Pancreas (tissue), 10 donors: ENCODE data around the gene TCF4. TPM values are rescaled to one million over a fixed set of nuclear protein-coding genes. Genes with fewer than 3 reads are reported as not detected.
A peak's percentile ranks its signal among the peaks of the same experiment; 100 is the strongest.

Experiments used
- ATAC-seq, 4 donors: fragments of 200-7000 bp; cut with Tn5 transposase; one replicate each; pipeline versions ENCODE4 v1.8.0 to v1.9.1; 2020; ENCODE audit warnings: mild to moderate bottlenecking in 4 of 4, moderate library complexity in 4 of 4
- DNase-seq, 6 donors: peaks; one replicate each; pipeline ENCODE4 v3.0.0-alpha.2; 2020
- FAIRE-seq: peaks from 2 replicates; lab custom pipeline; 2012; peaks lifted over from hg19 to GRCh38; lab: Jason Lieb, UNC
- H3K27ac ChIP-seq, 4 donors: fragments of 200-600 bp; sonication (generic); 1 replicate in 3 of 4; 2 replicates in 1 of 4; pipeline versions ENCODE4 v1.5.0 to v1.8.0; 2020
- H3K27me3 ChIP-seq, 4 donors: fragments of 200-600 bp; one replicate each; pipeline ENCODE4 v1.8.0; 2021
- H3K36me3 ChIP-seq, 3 donors: fragments of 200-600 bp; sonication (generic) in 1 of 3; one replicate each; pipeline versions ENCODE4 v1.5.0 to v1.8.0; 2020 to 2021
- H3K4me1 ChIP-seq, 3 donors: fragments of 200-600 bp; one replicate each; pipeline ENCODE4 v1.8.0; 2021
- H3K4me3 ChIP-seq, 4 donors: fragments of 200-600 bp; sonication (generic) in 2 of 4; one replicate each; pipeline versions ENCODE4 v1.5.0 to v1.8.0; 2020 to 2021
- H3K9me3 ChIP-seq, 4 donors: fragments of 200-600 bp; one replicate each; pipeline ENCODE4 v1.8.0; 2021
- CTCF ChIP-seq, 4 donors: fragments of 200-600 bp; sonication (generic) in 3 of 4; IDR thresholded peaks; one replicate each; pipeline versions ENCODE4 v1.5.0 to v1.8.0; 2021; ENCODE audit warnings: antibody characterized with exemption in 4 of 4
- WGBS, 2 donors: extraction: QIAGEN DNeasy Blood & Tissue Kit; methylation state at CpG; one replicate each; pipeline ENCODE4 v1.1.7; 2013; 5-methylcytosine and 5-hydroxymethylcytosine counted together
- intact Hi-C, 3 donors: fragments of 100-400 bp; cut with DNase I; formaldehyde crosslinking; loops; one replicate each; pipeline versions ENCODE4 v1.11.1 to v1.14.2; 2022
- polyA plus RNA-seq, 2 donors: library from polyadenylated mRNA; stranded (reverse); fragments of 200-250 nt; gene quantifications; one replicate each; pipeline ENCODE4 v1.2.3, GENCODE V29; 2013
- total RNA-seq, 6 donors: library from RNA; stranded (reverse); fragmentation: NEBNext Ultra II Directional in 4 of 6; extraction: Animal tissue kit (Norgen Biotek cat#: 25700) in 4 of 6; gene quantifications; one replicate each; pipeline versions ENCODE4 v1.2.1 to v1.2.4, GENCODE V29; 2021 to 2023
- donor health status: healthy with polysubstance abuse.
- donor health status: DM: no; HTN: no; CAD: no; lungs with moderate emphysema.
- donor health status: DM: no; HTN: no; CAD: no.
- donor health status: control.
- donor health status: control.
- donor health status: Bipolar disorder and iron deficiency.
- donor health status: DM: yes; HTN: yes; CAD: no.
- donor health status: DM: no; HTN: no; CAD: no.
- donor health status: DM: no; HTN: no; CAD: no.
- donor health status: DM: yes; HTN: yes; CAD: no.

The TCF4 gene
- total and polyA plus RNA-seq, 8 donors, result 4.4 to 27.9 (median 10.5) TPM

DNA sequence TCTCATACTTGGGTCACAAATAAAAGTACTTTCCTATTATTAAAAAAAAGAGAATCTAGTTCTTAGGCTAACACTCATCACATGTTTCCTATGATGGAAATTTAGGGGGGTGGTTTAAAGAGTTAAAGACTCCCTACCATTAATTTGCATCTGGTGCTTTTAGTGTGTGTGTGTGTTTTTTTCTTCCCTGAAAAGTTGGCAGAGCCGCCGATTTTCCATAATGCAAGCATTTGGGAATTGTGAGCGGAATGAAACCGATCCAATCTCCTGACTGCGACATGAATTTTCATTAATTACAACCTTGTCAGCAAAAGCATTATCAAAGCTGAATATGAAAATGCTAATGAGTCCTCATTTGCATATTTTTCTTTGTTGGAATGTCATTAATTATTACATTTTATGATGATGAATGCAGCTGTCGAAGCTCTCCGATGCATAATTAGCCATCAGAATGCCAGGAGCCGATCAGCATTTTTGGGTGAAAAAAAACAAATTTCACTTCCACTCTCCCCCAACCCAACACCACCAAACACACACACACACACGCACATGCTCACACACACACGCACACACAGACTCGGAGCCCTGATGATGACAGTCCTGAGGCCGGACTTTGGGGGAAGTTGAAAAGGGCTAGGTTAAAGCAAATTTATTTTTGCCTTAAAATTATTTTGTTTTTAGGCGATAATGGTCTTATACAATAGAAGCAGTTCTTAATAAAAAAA is 165.4 kb downstream of the TCF4 start:
- intact Hi-C loops, result loop anchor here in 1 of 3 donors (10.0 kb wide), 1 partner anchor 1152 kb away; no protein-coding TSS in a partner anchor
- Histone ChIP-seq H3K4me3 (no peak overlapping the region), H3K27ac (peak overlapping the region in 2 of 4 donors; percentile 4 to 59), H3K27me3 (no peaks in the 10 kb centered on the region), H3K4me1 (peaks cover 0 to 7% (median 0%) of the 10 kb centered on the region in 3 donors), H3K9me3 (no peaks in the 10 kb centered on the region), H3K36me3 (no peaks in the 10 kb centered on the region)
- TF ChIP-seq CTCF (IDR thresholded peaks at IDR 0.05), result no peak
- 78 to 80% methylated on average over 13 of the region's 13 CpGs for WGBS, 2 donors
- FAIRE-seq, result no peak
- ATAC-seq, result peak in 3 of 4 donors; percentile 35 to 69 (median 42)
- DNase-seq, result peak in 1 of 6 donors; percentile 11

DNA sequence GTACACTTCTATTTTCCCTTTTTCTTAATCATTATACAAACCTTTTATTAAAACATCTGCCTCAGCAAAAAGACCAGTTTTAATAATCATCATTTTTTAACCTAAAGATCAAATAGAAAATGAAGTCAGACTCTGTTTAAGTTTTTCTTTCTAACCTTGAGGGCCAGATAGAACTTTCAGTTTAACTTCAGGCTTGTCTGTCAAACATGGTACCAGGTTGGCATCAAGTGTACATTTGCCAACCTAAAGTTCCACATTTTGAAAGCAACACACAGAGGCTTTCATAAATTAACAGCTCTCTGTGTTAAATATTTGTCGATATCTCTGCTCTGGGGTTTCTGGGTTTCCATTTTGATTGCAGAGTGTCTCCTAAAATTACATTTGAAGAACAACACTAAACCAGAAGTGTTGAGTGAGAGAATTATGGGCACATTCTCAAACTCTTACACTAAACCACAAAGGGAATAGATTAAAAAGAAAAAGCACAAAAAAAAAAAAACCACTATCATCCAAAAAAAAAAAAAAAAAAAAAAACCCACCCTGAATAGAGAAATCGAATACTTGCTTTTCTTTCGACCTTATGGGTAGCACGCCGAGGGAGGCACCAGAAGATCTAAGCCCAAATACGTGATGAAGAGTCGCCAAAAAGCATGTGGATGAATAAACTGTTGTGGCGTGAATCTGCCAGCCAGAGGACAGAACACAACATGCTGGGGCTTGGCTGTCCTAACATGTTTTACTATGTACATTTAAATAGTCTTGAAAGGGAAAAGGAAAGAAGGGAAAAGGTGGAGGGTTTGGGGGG is 166.2 kb downstream of the TCF4 start:
- peak in 1 of 4 donors; percentile 29 for ATAC-seq
- intact Hi-C loops, result loop anchor here in 1 of 3 donors (10.0 kb wide), 1 partner anchor 1153 kb away; no protein-coding TSS in a partner anchor
- peaks cover 0 to 7% (median 0%) of the 10 kb centered on the region in 3 donors for H3K4me1 ChIP-seq
- 74 to 85% methylated on average over 8 of the region's 8 CpGs for WGBS, 2 donors
- H3K36me3 ChIP-seq, result no peaks in the 10 kb centered on the region
- no peak for TF ChIP-seq CTCF (IDR thresholded peaks at IDR 0.05)
- FAIRE-seq, result no peak
- no peaks in the 10 kb centered on the region for H3K9me3 ChIP-seq
- no peak for DNase-seq
- H3K27ac ChIP-seq, result peak overlapping the region in 2 of 4 donors; percentile 4 to 59
- H3K4me3 ChIP-seq, result no peak overlapping the region
- H3K27me3 ChIP-seq, result no peaks in the 10 kb centered on the region

GRCh38 chr18:55421308-55421614 is 166.7 kb downstream of the TCF4 start:
- no peak overlapping the region for H3K4me3 ChIP-seq
- H3K27me3 ChIP-seq, result no peaks in the 10 kb centered on the region
- no peak for TF ChIP-seq CTCF (IDR thresholded peaks at IDR 0.05)
- H3K27ac ChIP-seq, result peak overlapping the region in 2 of 4 donors; percentile 23 to 59
- DNase-seq, result no peak
- FAIRE-seq, result no peak
- no peak for ATAC-seq
- 71 to 74% methylated on average over 4 of the region's 4 CpGs for WGBS, 2 donors
- H3K4me1 ChIP-seq, result peaks cover 0 to 7% (median 0%) of the 10 kb centered on the region in 3 donors
- H3K9me3 ChIP-seq, result no peaks in the 10 kb centered on the region
- intact Hi-C loops, result loop anchor here in 1 of 3 donors (10.0 kb wide), 1 partner anchor 1154 kb away; no protein-coding TSS in a partner anchor
- H3K36me3 ChIP-seq, result no peaks in the 10 kb centered on the region

DNA sequence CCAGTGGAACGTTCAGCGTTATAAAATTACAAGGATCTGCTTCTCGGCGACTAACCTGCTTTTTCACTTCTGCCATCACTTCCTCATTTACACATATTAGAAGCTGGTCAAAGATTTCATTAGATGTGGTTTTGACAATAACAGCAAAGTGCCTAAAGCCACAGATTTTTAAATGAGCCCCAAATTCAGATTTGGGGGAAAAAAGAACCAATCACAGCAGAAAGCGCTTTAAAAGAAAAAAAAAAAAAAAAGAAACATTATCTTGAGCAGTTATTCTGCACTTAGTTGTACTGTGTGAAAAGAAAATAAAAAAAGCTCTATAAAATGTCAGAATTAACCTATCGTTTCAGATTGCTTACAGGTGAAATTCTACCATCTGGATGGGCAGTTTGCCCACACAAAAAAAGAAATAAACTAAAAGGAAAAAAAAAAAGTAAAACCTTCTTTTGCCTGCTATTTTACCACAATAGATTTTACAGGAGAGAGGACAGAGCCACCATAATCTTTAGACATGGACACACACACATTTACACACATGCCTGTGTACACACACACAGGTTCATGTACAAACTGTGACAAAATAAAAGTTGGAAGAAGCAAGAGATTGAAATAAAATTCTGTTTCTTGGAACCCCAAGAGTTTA is 167.2 kb downstream of the TCF4 start:
- Histone ChIP-seq H3K27ac (peak overlapping the region in 2 of 4 donors; percentile 23 to 61), H3K27me3 (no peaks in the 10 kb centered on the region), H3K9me3 (no peaks in the 10 kb centered on the region), H3K36me3 (no peaks in the 10 kb centered on the region), H3K4me1 (peaks cover 0 to 7% (median 0%) of the 10 kb centered on the region in 3 donors), H3K4me3 (peak overlapping the region in 1 of 4 donors; percentile 20)
- no peak for FAIRE-seq
- WGBS, 2 donors, result 22 to 33% methylated on average over 6 of the region's 6 CpGs
- intact Hi-C loops, result loop anchor here in 1 of 3 donors (10.0 kb wide), 1 partner anchor 1154 kb away; no protein-coding TSS in a partner anchor
- no peak for ATAC-seq
- no peak for TF ChIP-seq CTCF (IDR thresholded peaks at IDR 0.05)
- DNase-seq, result no peak
